ENCODE data around the gene GRB10.

GRB10 gene

DNA sequence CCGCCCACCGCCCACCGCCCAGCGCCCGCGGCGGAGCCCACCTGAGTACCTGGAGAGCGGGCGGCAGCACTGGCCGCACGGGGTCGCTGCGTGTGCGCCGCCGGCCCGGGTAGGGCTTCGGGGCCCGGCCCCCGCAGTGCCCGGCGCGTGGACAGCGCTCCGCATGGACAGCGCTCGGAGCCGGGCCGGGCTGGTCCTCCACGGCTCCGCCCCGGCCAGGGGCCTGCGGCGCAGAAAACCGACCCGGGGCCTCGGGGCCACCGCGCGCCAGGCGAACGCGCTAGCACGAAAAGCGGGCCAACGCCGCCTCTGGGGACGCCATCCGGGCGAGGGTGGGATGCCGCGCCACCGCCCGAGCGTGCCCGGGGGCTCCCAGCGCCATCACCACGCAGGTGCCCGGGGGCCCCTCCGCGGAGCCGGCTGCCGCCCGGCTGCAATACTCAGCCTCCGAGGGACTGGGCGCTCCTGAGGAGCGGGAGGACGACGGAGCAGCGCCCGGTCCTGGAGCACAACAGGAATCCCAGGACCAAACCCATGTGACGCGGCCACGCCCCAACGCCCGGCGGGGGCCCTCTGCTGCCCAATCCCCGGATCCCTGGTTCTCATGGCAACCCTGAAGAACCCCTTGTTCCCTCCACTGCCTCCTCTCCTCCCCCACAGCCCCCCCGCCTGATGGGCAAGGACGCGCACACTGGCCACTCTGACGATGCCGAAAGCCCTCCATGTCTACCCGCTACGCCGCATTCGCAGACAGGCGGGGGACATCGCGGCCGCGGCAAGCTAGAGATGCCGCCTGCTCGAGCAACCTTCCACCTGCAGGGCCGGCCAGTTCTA is at the start of gene GRB10:
TSS of gene GRB10 (minus strand) at position 522 of the 834 bp plus-strand sequence. CDS start 50,574 bp downstream, outside the sequence.
- in situ Hi-C loops (cut with MboI; ENCODE audit: low pct_unique_long_range_greater_than_20kb, low sequenced_read_pairs), result no loop called here
- peak; percentile 54 for DNase-seq

- no peak for DNase-seq
Observed at GRCh38 chr7:50828801-50829200, 46.1 kb upstream of the GRB10 start.

DNA sequence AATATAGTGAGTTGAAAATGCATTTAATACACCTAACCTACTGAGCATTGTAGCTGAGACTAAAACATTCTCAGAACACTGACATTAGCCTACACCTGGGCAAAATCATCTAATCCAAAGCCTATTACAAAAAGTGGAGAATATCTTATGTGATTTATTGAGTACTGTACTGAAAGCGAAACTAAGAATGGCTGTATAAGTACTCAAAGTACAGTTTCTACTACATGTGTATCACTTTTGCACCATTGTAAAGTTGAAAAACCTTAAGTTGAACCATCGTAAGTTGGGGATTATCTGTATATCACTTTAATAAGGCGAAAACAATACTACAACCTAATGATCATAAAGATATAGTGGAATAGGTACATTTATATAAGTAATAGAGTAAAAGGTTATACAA is 45.4 kb upstream of the GRB10 start:
- in situ Hi-C loops (cut with MboI; ENCODE audit: low pct_unique_long_range_greater_than_20kb, low sequenced_read_pairs), result no loop called here
- DNase-seq, result no peak

More at GRCh38 chr7:50828801-50829200, 46.1 kb upstream of the GRB10 start:
- in situ Hi-C loops (cut with MboI; ENCODE audit: low pct_unique_long_range_greater_than_20kb, low sequenced_read_pairs), result no loop called here

GRCh38 chr7:50827281-50827680 is 44.6 kb upstream of the GRB10 start:
- no peak for DNase-seq
- in situ Hi-C loops (cut with MboI; ENCODE audit: low pct_unique_long_range_greater_than_20kb, low sequenced_read_pairs), result no loop called here

DNA sequence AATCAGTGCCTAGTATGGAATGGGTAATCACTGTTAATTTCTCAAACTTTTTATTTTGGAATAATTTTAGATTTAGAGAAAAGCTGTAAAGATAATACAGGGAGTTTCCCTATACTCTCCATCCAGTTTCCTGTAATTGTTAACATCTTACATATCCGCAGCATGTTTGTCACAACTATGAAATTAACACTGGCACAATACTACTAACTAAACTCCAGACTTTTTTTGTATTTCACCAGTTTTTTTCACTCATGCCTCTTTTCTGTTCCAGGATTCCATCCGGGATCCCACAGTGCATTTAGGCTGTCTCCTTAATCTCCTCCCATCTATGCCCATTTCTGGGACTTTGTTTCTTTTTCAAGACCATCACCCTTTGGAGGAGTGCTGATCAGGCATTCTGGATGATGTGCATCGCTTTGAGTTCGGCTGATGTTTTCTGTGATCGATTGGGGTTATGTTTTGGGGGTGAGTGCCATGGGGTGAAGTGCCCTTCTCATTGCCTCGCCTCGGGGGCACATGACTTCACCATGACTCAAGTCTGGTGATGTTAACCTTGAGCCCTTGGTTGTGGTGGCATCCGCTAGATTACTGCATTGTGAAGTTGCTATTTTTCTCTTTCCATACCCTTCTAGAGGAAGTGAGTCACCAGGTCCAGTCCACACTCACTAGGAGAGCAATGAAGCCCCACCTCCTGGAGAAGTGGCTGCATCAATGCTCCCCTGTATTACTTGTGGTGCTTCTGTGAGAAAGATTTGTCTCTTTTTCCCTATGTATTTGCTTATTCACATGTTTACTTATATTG is 43.9 kb upstream of the GRB10 start:
- in situ Hi-C loops (cut with MboI; ENCODE audit: low pct_unique_long_range_greater_than_20kb, low sequenced_read_pairs), result no loop called here
- peak; percentile 5 for DNase-seq

GRCh38 chr7:50825465-50825864 is 42.8 kb upstream of the GRB10 start:
- in situ Hi-C loops (cut with MboI; ENCODE audit: low pct_unique_long_range_greater_than_20kb, low sequenced_read_pairs), result no loop called here
- no peak for DNase-seq

GRCh38 chr7:50824882-50825281 is 42.2 kb upstream of the GRB10 start:
- no peak for DNase-seq
- in situ Hi-C loops (cut with MboI; ENCODE audit: low pct_unique_long_range_greater_than_20kb, low sequenced_read_pairs), result no loop called here

GRCh38 chr7:50822706-50823105 is 40.0 kb upstream of the GRB10 start:
- in situ Hi-C loops (cut with MboI; ENCODE audit: low pct_unique_long_range_greater_than_20kb, low sequenced_read_pairs), result no loop called here
- no peak for DNase-seq

GRCh38 chr7:50822110-50822509 is 39.4 kb upstream of the GRB10 start:
- DNase-seq, result no peak
- in situ Hi-C loops (cut with MboI; ENCODE audit: low pct_unique_long_range_greater_than_20kb, low sequenced_read_pairs), result no loop called here

DNA sequence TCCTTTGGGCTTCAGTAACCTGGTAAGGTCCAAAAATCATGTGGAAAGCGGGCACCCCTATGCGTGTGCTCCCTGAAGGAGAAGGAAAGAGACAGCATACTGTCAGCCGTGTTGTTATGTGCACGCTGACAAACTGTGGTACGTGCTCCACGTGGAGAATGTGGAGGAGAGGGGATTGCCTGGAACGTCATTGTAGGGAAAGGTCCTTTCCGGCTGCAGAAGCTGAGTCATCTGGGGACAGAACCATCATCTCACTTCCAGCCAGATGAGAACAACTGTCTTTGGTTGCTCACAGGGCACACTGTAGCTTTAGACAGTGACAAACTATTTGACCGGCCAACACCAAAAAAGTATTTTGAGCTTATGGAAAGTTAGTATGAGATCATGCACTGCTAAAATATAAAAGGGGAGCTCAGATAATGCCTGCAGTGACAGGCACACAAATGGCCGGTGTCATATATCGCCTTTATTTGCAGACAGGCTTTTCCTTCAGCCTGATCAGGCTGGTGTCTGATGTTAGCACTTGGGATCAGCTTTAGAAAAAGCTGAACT is 38.8 kb upstream of the GRB10 start:
- no peak for DNase-seq
- in situ Hi-C loops (cut with MboI; ENCODE audit: low pct_unique_long_range_greater_than_20kb, low sequenced_read_pairs), result no loop called here

- no peak for DNase-seq
- in situ Hi-C loops (cut with MboI; ENCODE audit: low pct_unique_long_range_greater_than_20kb, low sequenced_read_pairs), result no loop called here
Observed at GRCh38 chr7:50818324-50818723, 35.6 kb upstream of the GRB10 start.

- no peak for DNase-seq
- in situ Hi-C loops (cut with MboI; ENCODE audit: low pct_unique_long_range_greater_than_20kb, low sequenced_read_pairs), result no loop called here
Observed at GRCh38 chr7:50817561-50817960, 34.9 kb upstream of the GRB10 start.

- no peak for DNase-seq
- in situ Hi-C loops (cut with MboI; ENCODE audit: low pct_unique_long_range_greater_than_20kb, low sequenced_read_pairs), result no loop called here
Observed at GRCh38 chr7:50815138-50815537, 32.4 kb upstream of the GRB10 start.

DNA sequence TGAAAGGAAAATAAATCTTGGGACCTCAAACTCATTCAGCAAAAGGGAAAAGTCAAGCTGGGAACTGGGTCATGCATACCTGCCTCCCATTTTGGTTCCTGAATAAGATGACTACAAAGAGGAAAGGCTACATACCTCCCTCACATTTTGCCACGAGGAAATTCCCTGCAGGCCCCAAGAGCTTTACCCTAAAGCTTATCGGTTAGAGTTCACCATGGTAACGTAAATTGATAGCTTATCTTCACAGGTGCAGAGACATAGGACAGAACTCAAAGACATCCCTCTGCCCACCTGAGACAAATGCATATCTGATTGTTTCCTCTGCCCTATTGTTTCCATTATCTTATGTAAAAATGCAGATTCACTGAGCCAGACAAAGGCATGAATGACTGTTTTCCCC is 31.5 kb upstream of the GRB10 start:
- DNase-seq, result no peak
- in situ Hi-C loops (cut with MboI; ENCODE audit: low pct_unique_long_range_greater_than_20kb, low sequenced_read_pairs), result no loop called here

DNA sequence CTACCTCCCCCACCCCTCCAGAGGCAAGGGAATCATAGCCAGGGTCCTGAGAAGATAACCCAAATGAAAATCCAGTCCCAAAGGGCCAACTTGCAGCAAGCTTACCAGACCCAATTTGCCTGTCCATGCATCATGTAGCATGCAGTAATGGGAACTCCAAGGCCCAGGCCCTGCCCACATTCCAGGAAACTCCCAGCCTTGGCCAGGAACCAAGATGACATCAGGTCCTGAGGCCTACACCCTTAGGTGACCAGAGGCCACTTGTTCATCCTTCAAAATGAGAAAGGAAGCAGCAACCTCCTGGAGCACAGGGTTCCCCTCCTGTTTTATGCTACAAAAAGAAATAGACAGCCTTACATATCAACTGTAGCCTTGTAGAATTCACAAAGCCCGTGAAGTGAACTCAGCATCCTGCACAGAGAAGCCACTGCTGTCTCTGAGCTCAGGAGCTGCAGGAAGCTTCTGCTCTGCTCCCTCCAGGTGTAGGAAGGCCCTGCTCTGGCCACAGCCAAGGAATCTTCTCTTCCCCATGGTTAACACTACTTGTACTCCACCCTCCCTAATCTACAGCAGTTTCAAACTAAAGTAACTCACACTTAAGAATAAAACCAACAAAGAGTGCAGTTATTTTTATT is 30.3 kb upstream of the GRB10 start:
- no peak for DNase-seq
- in situ Hi-C loops (cut with MboI; ENCODE audit: low pct_unique_long_range_greater_than_20kb, low sequenced_read_pairs), result no loop called here

DNA sequence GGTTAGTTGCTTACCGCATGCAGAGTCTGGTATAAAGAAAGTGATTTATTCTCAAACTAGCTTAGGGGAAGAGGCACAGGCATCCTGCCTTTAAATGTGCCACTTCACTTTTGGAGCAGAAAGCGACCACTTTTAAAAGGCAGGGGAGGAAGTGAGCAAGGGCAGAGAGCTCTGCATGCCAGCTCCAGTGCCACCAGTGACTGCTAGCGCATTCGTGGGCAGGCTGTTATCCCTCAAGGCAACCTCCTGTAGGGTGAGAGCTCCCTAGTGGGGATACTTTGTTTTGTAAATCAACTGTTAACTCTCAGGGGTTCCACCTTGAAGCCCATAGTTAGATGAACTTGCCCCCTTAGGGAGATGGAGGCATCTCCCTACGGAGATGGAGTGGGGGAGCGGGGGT is 29.4 kb upstream of the GRB10 start:
- no peak for DNase-seq
- in situ Hi-C loops (cut with MboI; ENCODE audit: low pct_unique_long_range_greater_than_20kb, low sequenced_read_pairs), result no loop called here

DNA sequence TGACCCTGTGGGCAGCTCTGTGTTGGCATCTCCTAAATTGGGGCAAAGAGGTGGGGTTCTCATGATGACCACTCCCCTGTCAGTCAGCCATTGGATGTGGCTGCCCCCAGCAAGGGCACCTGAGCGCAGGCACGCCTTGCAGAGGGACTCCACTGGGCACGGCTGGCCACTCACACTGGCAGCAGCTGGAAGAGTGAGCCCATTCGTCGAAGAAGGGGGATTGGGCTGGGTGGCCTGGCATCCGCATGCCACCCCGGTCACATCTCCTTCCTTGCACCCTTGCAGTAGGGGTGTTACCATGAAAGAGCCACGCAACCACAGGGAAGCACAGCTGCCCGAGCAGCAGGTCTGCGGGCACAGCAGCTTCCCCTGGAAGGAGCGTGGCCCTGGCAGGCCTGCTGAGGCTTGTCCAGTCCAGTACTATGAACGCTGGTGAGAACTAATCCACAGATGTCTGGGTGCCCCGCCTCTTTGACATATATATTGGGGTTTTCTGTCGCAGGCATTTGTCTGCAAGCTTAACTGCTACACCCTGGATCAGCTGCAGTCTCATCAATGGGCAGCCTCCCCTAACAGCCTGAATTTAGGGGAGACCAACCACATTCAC is 25.7 kb upstream of the GRB10 start:
- DNase-seq, result no peak
- in situ Hi-C loops (cut with MboI; ENCODE audit: low pct_unique_long_range_greater_than_20kb, low sequenced_read_pairs), result no loop called here

DNA sequence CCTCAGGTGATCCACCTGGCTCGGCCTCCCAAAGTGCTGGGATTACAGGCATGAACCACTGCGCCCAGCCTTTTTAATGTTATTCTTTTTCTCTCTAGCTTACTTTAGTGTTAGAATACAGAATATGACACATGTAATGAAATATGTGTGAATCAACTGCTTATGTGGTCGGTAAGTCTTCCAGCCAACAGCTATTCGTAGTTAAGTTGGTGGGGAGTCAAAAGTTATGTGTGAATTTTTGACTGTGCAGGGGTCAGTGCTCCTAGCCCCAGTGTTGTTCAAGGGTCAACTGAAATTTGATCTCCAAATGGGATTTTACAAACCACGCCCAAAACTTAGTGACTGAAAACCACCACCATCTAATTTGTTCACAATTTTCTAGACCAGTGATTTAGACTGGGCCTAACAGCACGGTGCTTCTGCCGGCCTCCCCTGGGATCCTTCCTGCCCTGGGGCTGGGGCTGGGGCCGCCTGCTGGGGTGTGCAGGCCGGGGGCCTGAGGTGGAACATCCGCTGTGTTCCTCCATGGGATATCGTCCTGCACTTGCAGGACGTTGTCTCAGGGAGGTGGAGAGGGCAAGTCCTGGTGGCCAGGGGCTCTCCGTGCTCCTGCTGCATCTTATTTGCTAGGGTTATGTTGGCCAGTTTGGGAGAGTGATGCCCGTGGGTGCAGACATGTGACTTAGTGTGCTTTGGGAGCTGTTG is 24.5 kb upstream of the GRB10 start:
- no peak for DNase-seq
- in situ Hi-C loops (cut with MboI; ENCODE audit: low pct_unique_long_range_greater_than_20kb, low sequenced_read_pairs), result no loop called here

GRCh38 chr7:50806143-50806542 is 23.4 kb upstream of the GRB10 start:
- in situ Hi-C loops (cut with MboI; ENCODE audit: low pct_unique_long_range_greater_than_20kb, low sequenced_read_pairs), result no loop called here
- no peak for DNase-seq

Measured in KBM-7 (cell line).